HG03045 (cell line): Measurements from ENCODE around the gene CLASP2.
A peak's percentile ranks its signal among the peaks of the same experiment; 100 is the strongest.
"Not testable (repeated sequence)": the region's sequence is repeated elsewhere in the genome, so short reads cannot be mapped to it uniquely, and the experiment has no call there.

Experiments used
- ATAC-seq: cut with Tn5 transposase; IDR thresholded peaks from one replicate; pipeline ENCODE4 v1.9.1; 2021; ENCODE audit warnings: mild to moderate bottlenecking, moderate library complexity; ENCODE audit not compliant: unreplicated experiment

CLASP2 gene

DNA sequence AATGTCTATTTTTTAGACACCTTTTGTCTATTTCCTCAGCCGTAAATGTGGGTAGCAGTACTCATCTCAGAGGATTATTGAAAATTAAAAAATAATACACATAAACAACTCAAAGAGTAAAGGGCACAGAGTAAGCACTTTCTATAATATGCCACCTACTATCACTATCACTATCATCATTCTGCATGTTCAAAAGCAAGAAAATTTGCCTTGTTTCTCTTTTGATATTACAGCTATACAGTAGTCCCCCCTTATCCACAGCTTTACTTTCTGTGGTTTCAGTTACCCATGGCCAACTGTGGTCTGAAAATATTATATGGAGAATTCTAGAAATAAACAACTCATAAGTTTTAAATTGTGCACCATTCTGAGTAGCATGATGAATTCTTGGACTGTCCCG lies 27.7 kb downstream of the CLASP2 start:
- ATAC-seq, result no peak

DNA sequence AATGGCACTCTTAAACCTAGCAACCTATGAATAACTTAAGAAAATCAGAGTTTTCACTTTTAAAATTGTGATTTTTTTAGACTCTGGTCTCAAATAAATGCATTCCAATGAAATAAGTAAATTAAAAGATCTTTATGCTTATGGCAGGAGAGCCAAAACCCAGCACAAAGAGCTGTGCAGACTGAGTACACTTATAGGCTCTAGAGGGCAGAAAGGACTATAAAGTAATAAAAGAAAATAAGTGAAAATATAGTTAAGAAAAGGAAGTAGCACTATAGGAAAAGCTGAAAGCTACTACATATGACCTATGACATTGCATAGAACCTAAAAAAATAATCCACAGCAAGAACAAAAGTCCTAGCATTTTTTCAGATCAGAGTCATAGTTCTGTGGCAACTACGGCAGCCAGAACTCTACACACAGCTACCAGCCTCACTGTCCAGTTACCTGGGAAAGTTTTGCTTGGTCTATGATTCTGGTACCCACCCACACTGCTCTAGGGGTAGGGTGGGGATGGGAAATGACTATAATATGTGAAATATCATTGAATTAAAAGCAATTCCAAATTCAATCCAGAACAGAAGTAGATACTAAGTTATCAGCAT lies 30.5 kb downstream of the CLASP2 start:
- ATAC-seq, result no peak

DNA sequence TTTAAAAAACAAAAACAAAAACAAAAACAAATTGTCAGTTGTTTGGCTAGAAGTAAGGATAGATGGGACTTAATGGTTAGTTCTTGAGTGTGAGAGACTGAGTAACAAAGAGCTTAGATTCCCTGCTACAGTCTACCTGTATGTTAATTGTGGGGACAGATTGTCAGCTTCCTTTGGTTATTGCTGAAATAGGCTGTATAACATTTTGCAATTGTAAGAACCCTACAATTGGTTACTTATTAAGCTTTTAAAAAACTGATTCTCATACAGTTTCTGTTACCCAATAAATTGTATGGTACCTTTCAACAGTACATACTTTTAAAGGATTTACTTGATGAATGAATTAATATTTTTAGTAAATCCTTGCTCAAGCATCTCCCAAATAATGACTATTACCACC lies 35.3 kb downstream of the CLASP2 start:
- ATAC-seq, result no peak

DNA sequence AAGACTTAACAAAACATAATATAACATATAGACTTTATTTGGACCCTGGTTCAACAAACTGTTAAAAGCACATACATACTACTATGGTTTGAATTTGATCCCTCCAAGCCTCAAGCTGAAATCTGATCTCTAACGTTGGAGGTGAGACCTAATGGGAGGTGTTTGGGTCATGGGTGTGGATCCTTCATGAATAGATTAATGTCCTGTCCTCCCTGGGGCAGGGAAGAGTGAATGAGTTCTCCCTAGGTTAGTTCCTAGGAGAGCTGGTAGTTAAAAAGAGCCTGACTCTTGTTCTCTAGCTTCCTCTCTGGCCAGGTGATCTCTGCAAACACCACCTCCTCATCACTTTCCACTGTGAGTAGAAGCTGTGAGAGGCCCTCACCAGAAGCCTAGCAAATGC lies 36.4 kb downstream of the CLASP2 start:
- ATAC-seq, result no peak

DNA sequence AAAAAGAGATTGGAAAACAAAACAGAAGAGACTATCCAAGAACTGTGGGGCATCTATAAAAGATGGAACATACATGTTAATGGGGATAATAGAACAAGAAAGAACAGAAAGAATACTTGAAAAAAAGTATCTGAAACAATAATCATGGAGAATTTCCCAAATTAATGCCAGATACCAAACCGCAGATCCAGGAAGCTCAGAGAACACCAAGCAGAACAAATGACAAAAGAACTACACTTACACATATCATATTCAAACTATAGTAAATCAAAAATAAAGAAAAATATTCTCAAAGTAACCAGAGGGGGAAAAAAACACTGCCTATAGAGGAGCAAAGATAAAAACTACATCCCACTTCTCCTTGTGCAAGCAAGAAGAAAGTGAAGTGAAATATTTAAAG lies 40.0 kb downstream of the CLASP2 start:
- ATAC-seq, result no peak

DNA sequence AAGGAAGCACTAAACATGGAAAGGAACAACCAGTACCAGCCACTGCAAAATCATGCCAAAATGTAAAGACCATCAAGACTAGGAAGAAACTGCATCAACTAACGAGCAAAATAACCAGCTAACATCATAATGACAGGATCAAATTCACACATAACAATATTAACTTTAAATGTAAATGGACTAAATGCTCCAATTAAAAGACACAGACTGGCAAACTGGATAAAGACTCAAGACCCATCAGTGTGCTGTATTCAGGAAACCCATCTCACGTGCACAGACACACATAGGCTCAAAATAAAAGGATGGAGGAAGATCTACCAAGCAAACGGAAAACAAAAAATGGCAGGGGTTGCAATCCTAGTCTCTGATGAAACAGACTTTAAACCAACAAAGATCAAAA lies 44.6 kb downstream of the CLASP2 start:
- not testable (repeated sequence) for ATAC-seq

DNA sequence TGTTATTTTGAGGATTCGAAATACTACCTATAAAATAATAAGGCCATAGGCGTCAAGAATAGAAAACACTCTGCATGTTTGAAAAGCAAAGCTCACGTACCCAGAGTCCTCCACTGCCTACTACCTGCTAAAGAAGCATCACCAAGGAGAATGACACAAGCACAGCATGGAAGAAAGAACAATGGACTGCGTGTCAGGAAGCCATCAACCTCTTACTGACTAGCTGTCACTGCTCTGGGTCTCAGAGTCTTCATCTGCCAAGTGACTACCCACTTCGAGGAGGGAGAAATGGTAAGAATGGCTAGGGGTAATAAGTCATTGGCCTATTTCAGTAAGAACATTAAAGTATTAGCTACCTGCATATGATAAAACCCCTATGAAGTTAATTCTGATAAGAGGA lies 49.4 kb downstream of the CLASP2 start:
- no peak for ATAC-seq

DNA sequence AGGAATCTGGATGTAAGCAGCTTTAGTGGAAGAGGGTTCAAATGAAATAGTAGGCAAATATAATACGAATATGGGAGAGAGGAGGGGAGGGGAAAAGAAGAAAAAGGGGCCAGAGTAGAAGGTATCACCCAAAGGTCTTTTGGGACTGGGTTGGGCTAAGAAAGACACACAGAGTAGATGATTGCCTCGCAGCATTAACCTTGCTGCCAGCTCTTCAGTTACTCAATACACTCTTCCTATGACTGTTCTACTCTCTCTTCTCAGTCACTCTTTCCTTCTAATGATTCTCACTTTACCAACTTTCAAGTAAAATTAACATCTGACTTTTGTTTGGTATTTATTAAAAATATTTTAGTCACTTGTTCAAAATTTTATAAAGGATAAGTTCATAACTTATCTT lies 52.8 kb downstream of the CLASP2 start:
- ATAC-seq, result no peak

DNA sequence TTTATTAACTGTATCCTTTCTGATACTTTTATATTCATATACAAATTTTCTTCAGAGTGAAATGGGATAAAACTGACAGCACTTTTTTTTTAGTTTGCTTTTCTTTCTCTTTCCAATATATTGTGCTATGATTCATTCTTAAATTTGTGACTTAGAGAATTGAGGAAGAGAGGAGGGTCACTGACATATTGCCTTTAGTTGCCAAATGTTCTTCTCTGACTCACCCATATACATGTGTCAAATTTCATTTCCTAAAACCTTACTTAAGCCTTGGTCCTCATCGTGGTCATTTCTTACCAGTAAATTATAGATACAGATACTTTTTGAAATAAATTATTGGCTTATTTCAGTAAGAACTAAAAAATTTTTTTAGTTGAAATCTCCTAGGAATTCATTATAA lies 53.9 kb downstream of the CLASP2 start:
- no peak for ATAC-seq

DNA sequence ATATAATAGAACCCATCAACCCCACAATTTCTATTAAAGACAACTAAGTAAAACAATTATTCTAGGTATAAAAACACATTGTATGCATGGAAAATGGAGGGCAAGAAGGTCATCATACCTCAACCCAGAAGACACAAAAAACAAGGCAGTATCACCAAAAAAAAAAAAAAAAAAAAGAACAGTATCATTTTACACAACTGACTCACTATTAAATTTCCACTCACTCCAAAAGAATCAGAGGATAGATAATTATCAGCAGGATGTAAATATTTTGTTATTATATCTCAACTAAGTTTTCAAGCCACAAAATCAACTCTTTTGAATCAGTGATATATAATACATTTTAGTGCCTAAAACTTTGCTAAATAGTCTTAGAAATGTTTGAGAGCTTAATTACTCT lies 55.0 kb downstream of the CLASP2 start:
- no peak for ATAC-seq

DNA sequence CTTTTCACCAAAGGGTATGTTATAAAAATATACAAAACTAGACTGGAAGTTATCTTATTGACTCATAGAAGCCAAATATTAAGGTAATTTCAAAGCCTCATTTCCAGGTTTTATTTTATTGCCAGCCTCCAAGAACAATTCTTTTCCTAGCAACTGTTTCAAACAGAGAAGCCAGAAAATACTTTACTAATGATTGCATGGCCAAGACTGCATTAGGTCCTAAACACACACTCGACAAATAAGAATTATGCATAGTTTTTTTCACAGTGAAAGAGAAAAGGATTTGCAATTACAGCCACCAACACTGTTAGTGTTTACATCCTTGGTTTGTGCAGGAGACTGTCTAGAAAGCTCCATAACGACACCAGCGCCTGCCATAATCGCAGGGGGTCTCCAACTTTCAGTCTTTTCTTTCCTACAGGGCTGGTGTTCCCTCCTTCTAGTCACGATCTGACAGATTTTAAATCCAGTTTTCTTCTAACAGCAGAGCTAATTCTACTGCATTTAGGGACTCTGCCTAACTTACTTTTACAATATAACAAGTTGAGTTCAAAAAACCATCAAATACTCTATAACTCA lies 58.1 kb downstream of the CLASP2 start:
- no peak for ATAC-seq

DNA sequence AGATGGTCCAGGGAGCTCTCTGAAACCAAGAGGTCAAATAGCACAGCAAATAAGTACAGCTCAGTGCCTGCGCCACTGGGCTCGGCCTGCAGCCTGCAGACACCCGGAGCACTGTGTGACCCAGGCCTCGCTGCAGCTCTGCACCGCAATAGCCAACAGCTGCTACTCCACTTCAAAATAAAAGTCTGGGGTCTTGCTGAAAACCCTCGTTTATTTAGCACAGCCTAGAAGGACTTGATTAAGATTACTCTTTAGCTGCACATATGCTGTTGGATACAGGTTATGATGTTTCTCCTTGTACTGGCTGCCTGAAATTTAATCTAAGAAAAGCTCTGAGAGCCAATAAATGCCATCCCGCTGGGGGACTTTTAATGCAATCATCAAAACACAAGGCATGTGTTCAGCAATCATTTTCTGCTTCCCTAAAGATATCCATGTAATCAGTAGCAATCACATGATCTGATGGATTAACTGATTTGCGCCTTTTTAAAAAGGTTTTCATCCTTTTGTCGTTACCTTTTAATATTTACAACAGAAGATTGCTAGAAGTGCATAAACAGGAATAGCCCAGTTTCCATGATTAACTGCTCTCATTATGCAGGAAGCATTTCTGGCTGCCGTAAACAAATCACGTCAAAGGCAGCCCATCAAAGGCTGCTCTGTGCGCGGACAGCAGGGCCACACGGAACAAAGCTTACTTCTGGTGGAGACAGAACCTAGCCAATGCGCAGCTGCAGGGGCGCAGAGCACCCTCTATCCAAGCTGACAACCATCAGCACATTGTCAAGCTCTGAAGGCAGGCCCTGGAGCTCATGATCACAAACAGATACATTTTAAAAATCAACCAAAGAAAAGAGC lies 58.8 kb downstream of the CLASP2 start:
- ATAC-seq, result peak; percentile 93

DNA sequence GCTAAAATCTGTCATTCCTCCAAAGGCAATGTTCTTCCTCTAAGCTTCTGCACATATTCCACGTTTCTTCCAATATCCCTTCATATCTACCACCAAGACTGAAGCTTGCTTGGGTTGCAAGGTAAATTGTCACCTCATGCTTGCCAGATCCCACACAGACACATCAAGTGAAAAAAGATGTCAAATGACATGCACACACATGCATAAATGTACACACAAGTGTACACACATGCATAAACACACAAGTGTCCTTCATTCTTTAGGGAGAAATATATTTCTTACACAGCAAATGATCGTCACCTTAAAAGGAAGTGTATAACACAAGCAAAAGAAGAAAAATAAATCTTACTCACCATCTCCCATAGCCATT lies 59.4 kb downstream of the CLASP2 start:
- ATAC-seq, result peak; percentile 10

DNA sequence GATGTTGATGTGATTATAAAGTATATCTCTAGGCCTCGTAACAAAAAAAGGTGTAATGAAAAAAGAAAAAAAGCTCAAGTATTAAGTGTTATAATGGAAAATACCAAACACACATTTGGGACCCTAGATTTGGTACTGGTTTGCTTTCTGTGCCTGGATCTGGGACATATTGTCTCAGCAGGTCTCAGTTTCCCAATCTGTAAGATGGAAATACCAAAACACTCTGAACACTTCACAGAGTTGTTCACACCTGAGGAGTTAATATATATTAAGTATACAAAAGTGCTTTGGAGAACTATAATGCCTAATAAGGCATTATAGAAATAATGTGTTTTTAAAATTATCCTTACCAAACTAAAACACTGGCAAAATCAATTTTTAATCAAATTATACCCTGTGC lies 60.0 kb downstream of the CLASP2 start:
- ATAC-seq, result no peak

DNA sequence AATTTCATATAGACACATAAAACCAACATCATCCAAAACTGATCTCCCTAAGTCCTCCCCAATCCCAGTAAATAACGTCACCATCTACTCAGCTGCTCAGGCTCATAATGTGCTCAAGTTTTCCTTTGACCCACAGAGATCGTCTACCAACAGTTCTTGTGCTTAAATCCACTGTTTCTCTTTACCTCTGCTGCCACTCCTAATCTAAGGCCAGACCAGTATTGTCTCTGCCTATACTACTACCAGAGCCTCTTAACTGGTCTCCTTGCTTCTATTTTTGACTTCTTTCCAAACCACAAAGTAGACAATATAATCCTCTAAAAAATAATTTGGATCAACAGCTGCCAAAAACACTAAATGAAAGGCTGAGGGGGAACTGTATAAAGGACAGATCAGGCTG lies 65.3 kb downstream of the CLASP2 start:
- ATAC-seq, result no peak

DNA sequence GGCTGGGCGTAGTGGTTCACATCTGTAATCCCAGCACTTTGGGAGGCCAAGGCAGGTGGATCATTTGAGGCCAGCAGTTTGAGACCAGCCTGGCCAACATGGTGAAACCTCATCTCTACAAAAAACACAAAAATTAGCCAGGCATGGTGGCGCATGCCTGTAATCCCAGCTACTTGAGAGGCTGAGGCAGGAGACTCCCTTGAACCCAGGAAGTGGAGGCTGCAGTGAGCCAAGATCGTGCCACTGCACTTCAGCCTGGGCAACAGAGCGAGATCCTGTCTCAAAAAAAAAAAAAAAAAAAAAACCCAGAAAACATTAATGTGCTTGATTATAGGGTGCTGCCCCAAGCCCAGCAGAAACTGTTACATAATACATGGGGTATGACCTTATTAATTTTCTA lies 67.0 kb downstream of the CLASP2 start:
- ATAC-seq, result not testable (repeated sequence)

DNA sequence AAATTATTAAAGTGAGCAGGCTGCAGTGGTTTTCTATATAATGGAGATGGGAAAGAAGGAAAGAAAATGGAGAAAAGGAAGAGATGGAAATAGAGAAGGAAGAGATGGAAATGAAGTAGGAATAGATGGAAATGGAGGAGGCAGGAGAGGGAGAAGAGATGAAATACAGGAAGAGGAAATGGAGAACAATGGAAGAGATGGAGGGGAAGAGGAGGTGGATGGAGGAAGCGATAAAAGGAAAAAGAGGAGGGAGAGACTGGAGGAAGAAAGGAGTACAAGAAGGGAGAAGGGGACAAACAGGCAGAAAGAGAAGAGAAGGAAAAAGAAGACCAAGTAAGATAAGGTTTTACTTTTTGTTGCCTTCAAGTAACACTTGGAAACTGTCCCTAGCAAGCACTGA lies 67.6 kb downstream of the CLASP2 start:
- no peak for ATAC-seq

DNA sequence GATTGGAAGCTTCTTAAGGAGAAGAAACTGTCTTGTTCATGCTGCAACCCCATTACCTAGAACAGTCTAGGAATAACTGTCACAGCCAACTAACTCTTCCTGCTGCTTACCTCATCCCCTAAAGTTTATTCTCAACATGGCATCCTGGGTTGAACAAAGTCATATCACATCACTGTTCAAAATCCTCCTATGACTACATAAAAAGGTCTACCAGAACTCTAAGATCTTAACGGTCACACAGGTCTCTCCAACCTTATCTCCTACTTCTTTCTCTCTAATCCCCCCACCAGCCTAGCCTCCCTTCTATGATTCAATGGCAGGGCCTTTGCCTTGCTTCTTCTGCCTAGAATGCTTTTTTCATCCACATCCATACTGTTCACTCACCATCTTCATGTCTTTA lies 69.3 kb downstream of the CLASP2 start:
- ATAC-seq, result no peak

DNA sequence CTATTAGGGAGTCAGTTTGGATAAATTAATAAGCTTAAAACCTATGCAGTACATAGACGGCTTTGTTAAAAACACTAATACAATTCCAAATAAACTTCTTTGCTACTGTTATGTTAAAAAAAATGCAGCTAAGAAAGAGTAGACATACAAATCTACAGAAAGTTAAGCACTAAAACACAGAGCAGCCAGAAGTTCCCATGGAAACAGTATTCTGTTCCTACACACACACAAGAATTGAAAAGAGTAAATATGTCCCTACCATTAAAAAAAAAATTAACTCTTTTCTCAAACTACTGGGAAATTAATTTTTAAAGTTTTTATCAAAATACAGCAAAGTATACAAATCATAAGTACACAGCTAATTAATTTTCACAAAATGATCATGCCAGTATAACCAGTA lies 71.6 kb downstream of the CLASP2 start:
- ATAC-seq, result no peak

DNA sequence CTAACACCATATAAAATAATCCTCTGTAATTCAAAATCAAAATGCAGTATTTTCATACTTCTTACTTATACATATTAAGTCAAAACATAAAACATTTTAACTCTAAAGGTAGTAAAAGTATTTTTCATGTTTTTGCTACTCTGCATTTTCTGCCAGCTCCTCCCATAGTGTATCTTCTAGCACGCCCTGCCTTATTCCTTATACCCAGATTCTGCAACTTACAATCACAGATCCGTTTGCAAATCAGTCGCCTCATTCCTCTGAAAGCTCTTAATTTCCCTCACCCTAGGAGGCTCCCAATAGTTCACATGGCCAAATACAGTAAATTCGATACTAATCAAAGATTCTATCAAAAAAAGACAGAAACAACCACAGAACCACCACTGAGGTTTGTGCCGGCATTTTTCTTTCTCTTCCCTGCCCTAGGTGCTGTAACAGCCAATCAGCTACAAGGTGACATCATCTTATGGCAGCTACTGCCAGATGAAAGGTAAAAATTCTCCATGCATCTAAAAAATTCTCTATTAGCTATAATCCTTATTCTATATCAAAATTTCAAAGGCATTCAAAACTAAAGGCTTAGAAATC lies 72.9 kb downstream of the CLASP2 start:
- ATAC-seq, result no peak

DNA sequence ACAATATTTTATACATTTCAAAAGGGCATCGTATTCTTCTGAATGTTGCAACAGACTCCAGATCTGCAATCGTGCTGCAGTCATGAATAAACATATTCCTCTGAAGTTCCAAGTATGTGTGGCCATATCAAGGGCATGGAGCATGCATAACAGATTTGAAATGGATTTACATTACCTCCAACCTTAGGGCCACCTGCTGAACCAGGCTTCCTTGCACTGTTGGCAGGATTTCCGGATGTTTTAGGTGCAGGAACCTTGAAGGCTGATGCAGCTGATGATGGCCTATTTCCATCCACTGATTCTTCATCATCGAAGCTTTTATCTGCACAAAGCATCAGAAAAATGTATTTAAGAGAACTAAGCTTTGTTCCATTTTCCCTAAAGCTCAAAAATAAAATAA lies 73.5 kb downstream of the CLASP2 start:
- ATAC-seq, result no peak

DNA sequence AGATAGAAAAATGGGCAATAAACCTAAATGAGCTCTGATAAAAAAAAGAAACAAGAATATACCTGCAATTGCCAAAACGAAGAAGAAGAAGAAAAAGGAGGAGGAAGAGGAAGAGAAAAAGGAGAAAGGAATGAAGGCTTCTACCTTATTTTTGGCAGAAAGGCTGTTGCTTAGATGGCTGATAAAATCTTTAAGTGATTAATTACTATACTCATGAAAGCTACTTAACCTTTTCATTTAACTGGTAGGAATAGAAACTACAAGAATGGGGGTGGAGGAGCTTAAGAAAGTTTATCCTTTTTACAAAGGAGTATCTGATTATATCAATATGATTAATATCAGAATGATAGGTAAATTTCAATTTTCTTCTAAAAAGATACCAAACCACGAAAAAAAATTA lies 75.2 kb downstream of the CLASP2 start:
- ATAC-seq, result no peak
